HG03066 (cell line): Measurements from ENCODE around the gene ASPN.
A peak's percentile ranks its signal among the peaks of the same experiment; 100 is the strongest.
"Not testable (repeated sequence)": the region's sequence is repeated elsewhere in the genome, so short reads cannot be mapped to it uniquely, and the experiment has no call there.

Source experiments
- ATAC-seq: cut with Tn5 transposase; IDR thresholded peaks from one replicate; pipeline ENCODE4 v1.9.1; 2021; ENCODE audit warnings: low read depth; ENCODE audit not compliant: unreplicated experiment

ASPN gene

DNA sequence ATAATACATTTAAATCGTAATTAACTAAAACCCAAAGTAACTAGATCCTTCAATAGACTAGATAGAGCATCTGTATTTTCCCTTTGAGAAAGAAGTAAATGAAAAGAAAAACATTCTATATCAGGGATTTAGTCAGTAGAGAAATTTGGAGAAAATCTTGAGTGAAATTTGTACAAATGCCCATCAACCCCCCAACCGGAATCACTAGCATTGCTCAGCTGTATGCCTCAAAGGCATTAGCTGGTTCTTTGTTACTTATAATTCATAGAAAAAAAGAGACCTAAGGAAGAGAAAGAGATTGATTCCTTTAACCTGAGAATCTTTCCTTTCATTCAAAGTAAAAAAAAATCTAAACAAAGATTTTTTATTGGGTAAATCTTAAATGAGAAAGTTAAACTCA, 58.7 kb downstream of the ASPN start:
- no peak for ATAC-seq

DNA sequence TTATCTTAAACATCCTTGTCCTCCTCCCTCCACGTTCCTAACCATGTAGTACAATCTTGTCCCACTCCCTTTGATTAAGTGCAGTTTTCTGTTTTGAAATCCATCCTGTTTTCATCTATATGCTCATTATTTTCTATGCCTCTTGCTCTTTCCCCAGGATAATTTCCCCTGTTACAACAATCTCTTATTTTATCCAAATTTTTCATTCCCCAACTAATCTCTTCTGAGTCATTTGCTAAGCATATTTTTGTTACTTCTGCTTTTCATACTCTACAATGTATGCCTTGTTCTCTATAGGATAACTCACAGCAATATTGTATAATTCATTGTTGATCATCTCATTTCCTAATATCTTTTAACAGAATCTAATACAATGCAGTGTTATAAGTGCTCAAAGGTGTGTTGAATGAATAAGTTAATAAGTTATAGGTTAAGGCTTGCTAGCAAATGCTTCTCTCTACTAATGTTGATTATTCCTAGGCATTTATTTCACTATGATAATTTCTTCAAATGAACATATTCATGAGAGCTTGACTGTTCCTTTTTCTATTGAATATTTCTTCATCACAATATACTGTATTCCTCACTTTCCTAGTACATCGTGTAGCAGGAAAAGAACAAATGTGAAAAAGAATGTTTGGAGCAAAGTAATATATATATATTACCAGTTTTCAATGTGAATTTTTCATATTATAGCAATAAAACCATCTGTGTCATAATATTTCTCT, 59.5 kb downstream of the ASPN start:
- no peak for ATAC-seq

DNA sequence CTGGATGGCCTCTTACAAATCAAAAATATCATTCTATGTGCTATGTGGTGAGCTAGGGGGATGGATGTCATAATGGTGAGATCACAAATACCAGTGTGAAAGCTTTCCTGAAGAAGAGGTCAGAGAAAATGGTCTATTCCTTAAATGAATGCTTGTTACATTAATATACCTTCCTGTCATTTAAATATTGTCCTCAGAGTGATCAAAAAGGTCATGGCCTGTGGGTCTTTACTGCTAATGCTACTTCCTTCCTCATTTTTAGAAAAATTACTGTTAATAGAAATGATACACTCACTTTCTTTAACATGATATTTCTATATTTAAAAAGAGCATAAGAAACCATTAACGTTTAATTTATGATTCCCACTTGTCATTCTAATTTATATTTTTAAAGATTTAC, 67.7 kb downstream of the ASPN start:
- no peak for ATAC-seq

DNA sequence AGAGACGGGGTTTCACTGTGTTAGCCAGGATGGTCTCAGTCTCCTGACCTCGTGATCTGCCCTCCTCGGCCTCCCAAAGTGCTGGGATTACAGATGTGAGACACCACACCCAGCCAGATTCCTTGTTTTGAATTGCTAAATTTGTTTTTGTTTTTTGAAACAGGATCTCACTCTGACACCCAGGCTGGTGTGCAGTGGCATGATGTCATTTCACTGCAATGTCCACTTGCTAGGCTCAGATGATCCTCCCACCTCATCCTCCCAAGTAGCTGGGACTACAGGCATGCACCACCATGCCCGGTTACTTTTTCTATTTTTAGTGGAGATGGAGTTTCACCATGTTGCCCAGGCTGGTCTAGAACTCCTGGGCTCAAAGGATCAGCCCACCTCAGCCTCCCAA, 71.1 kb downstream of the ASPN start:
- ATAC-seq = not testable (repeated sequence)

DNA sequence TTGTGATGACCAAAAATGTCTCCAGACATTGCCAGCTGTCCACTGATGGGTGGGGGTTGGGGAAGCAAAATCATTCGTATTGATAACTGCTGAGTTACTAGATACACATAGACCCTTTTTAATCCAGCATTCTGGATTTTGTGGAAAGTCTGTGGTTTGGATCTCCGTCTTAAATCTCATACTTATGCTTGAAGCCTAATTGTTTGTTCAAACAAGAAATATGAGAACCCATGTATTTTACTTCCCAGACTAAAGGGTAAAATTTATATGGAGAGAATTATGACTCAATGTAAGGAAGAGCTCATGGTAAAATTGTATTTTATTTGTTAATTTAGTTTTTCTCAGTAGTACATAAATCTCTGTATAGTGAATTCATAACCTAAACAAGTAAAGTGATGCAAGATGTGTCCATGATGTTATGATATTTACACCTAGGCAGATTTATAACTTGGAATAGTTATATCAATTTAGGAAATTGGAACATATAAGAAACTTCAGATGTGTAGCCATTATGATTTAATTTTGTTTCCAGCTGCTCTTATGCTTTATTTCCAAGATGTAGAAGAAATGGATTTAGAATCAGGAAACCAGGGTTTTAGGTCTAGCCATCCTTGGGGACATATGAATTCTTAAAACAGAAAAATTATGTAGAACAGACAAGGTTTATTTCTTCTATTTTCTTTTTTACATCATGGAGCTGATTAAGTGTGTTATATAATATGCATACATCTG, 73.4 kb downstream of the ASPN start:
- no peak for ATAC-seq

DNA sequence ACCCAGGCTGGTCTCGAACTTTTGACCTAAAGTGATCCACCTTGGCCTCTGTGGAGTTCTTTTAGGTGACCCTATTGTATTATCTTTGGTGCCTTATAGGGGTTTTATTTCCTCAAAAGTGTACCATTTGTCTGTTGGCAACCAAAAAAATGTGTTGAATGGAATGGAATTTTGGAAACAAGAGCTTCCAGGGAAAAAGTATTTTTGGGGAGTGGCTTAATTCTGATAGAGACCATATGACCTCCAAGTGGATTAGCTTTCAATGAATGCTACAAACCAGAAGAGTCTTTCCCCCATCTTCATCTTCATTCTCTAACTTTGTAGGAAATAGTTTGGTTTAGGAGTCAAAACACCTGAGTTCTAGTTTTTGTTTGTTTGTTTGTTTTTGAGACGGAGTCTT, 74.5 kb downstream of the ASPN start:
- ATAC-seq = no peak

DNA sequence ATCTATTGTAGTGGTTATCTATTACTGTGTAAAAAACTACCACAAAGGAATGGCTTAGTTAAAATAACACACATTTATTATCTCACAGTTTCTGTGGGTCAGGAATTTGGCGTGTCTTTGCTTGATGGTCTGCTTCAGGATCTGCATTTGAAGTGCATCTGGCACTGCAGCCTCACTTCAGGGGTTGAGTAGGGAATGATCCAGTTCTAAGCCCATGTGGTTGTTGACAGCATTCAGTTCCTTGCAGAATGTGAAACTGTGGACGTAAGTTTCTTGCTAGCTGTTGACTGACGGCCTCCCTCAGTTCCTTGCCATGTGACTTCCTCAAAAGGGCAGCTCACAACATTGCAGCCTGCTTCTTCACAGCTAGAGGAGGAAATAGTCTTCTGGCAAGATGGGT, 75.8 kb downstream of the ASPN start:
- peak; percentile 63 for ATAC-seq
